Measurements from ENCODE around the gene CELF4.

The CELF4 gene

GRCh38 chr18:37447962-37448888 lies 117.4 kb downstream of the CELF4 start:
- in situ Hi-C loops (cut with MboI; ENCODE audit: low sequenced_read_pairs): no loop called here

- in situ Hi-C loops (cut with MboI; ENCODE audit: low sequenced_read_pairs): no loop called here
Measured at GRCh38 chr18:37445836-37446235, 119.8 kb downstream of the CELF4 start.

GRCh38 chr18:37445368-37445767 lies 120.2 kb downstream of the CELF4 start:
- in situ Hi-C loops (cut with MboI; ENCODE audit: low sequenced_read_pairs): no loop called here

GRCh38 chr18:37443325-37444055 lies 122.1 kb downstream of the CELF4 start:
- in situ Hi-C loops (cut with MboI; ENCODE audit: low sequenced_read_pairs): no loop called here

GRCh38 chr18:37442477-37442876 lies 123.1 kb downstream of the CELF4 start:
- in situ Hi-C loops (cut with MboI; ENCODE audit: low sequenced_read_pairs): no loop called here

GRCh38 chr18:37441821-37442220 lies 123.8 kb downstream of the CELF4 start:
- in situ Hi-C loops (cut with MboI; ENCODE audit: low sequenced_read_pairs): no loop called here

GRCh38 chr18:37440206-37440605 lies 125.4 kb downstream of the CELF4 start:
- in situ Hi-C loops (cut with MboI; ENCODE audit: low sequenced_read_pairs): no loop called here

GRCh38 chr18:37438417-37439180 lies 127.0 kb downstream of the CELF4 start:
- in situ Hi-C loops (cut with MboI; ENCODE audit: low sequenced_read_pairs): no loop called here

- in situ Hi-C loops (cut with MboI; ENCODE audit: low sequenced_read_pairs): no loop called here
Measured at GRCh38 chr18:37435996-37436395, 129.6 kb downstream of the CELF4 start.

GRCh38 chr18:37435150-37435867 lies 130.3 kb downstream of the CELF4 start:
- in situ Hi-C loops (cut with MboI; ENCODE audit: low sequenced_read_pairs): no loop called here

- in situ Hi-C loops (cut with MboI; ENCODE audit: low sequenced_read_pairs): no loop called here
Measured at GRCh38 chr18:37434161-37434860, 131.3 kb downstream of the CELF4 start.

- in situ Hi-C loops (cut with MboI; ENCODE audit: low sequenced_read_pairs): no loop called here
Measured at GRCh38 chr18:37432436-37433195, 133.0 kb downstream of the CELF4 start.

GRCh38 chr18:37430357-37431076 lies 135.1 kb downstream of the CELF4 start:
- in situ Hi-C loops (cut with MboI; ENCODE audit: low sequenced_read_pairs): no loop called here

- in situ Hi-C loops (cut with MboI; ENCODE audit: low sequenced_read_pairs): no loop called here
Measured at GRCh38 chr18:37429791-37430190, 135.8 kb downstream of the CELF4 start.

- in situ Hi-C loops (cut with MboI; ENCODE audit: low sequenced_read_pairs): no loop called here
Measured at GRCh38 chr18:37428288-37428974, 137.2 kb downstream of the CELF4 start.

- in situ Hi-C loops (cut with MboI; ENCODE audit: low sequenced_read_pairs): no loop called here
Measured at GRCh38 chr18:37426586-37426985, 139.0 kb downstream of the CELF4 start.

GRCh38 chr18:37425222-37425621 lies 140.4 kb downstream of the CELF4 start:
- in situ Hi-C loops (cut with MboI; ENCODE audit: low sequenced_read_pairs): no loop called here

GRCh38 chr18:37424507-37424906 lies 141.1 kb downstream of the CELF4 start:
- in situ Hi-C loops (cut with MboI; ENCODE audit: low sequenced_read_pairs): no loop called here

Data from HL-60/S4 (cell line).